HCT116 (cell line): ENCODE data around the gene PLCXD3. TPM values are rescaled to one million over a fixed set of nuclear protein-coding genes. Genes with fewer than 3 reads are reported as not detected.

Source experiments
- ATAC-seq: fragments of 200-7000 bp; cut with Tn5 transposase; 2 replicates; pipeline ENCODE4 v1.9.1; 2020; ENCODE audit warnings: mild to moderate bottlenecking, moderate library complexity
- BruUV-seq: library from RNA; stranded (reverse); fragments of 400-500 nt; replicated peaks from 2 replicates; lab custom pipeline; 2021; lab: Mats Ljungman, UMichigan
- CTCF ChIA-PET: fragments of 300-600 bp; sonication (Branson Sonifier 250); formaldehyde crosslinking; loops from one replicate; lab custom pipeline; 2021; ENCODE audit warnings: antibody characterized with exemption; lab: Charles Lee
- POLR2A ChIA-PET: fragments of 300-600, 350-600 bp; sonication (Branson Sonifier 250); formaldehyde crosslinking; loops from one replicate; lab custom pipeline; 2021; ENCODE audit warnings: antibody characterized with exemption; lab: Charles Lee
- RAD21 ChIA-PET, 2 experiments: fragments of 300-600 bp; sonication (Branson Sonifier 250); formaldehyde crosslinking; loops; one replicate each; lab custom pipeline; 2023; ENCODE audit warnings: low total read pairs in 2 of 2; ENCODE audit not compliant: uncharacterized antibody in 2 of 2, unreplicated experiment in 2 of 2, low non-redundant PET in 1 of 2; lab: Charles Lee
- DNase-seq: peaks from one replicate; pipeline ENCODE4 v3.0.0-alpha.2; 2010; ENCODE audit warnings: low read depth, low spot score
- H2AFZ ChIP-seq: fragments of 200-600 bp; shearing (Covaris generic), sonication (generic); 2 replicates; pipeline ENCODE4 v1.6.1; 2017; ENCODE audit warnings: low read depth, mixed run types, mixed read lengths, antibody characterized with exemption, low read length; ENCODE audit not compliant: poor library complexity, severe bottlenecking
- H3K27ac ChIP-seq: 2 replicates; pipeline ENCODE4 v1.5.1; 2012; ENCODE audit warnings: low read depth, low read length
- H3K27me3 ChIP-seq: fragments of 200-600 bp; sonication (generic); 2 replicates; pipeline ENCODE4 v1.6.1; 2016; ENCODE audit warnings: mixed run types, low read length, mixed read lengths; ENCODE audit not compliant: insufficient read depth
- H3K36me3 ChIP-seq, 2 experiments: fragments of 200-500 bp in 1 of 2; fragments of 200-600 bp in 1 of 2; sonication (Bioruptor generic) in 1 of 2; sonication (generic) in 1 of 2; 2 replicates each; pipeline versions ENCODE4 v1.5.1 to v1.6.1; 2014 to 2016; ENCODE audit warnings: low read length in 2 of 2, inconsistent platforms in 1 of 2, mixed read lengths in 1 of 2, mixed run types in 1 of 2; ENCODE audit not compliant: insufficient read depth in 2 of 2, control insufficient read depth in 1 of 2
- H3K4me1 ChIP-seq, 2 experiments: fragments of 200-600 bp in 1 of 2; sonication (generic) in 1 of 2; 2 replicates each; pipeline versions ENCODE4 v1.5.1 to v1.6.1; 2012 to 2017; ENCODE audit warnings: low read length in 2 of 2, inconsistent platforms in 1 of 2, mild to moderate bottlenecking in 1 of 2, mixed read lengths in 1 of 2, mixed run types in 1 of 2, moderate library complexity in 1 of 2; ENCODE audit not compliant: insufficient read depth in 2 of 2, control insufficient read depth in 1 of 2
- H3K4me2 ChIP-seq: fragments of 200-600 bp; sonication (generic); 2 replicates; pipeline ENCODE4 v1.6.1; 2017; ENCODE audit warnings: mixed run types, low read length, mixed read lengths
- H3K4me3 ChIP-seq, 2 experiments: fragments of 200-600 bp in 1 of 2; sonication (generic) in 1 of 2; replicated peaks in 1 of 2; 2 replicates each; pipeline ENCODE4 v1.5.1; 2011 to 2016; ENCODE audit warnings: low read length in 2 of 2, control low read depth in 1 of 2, low read depth in 1 of 2, mild to moderate bottlenecking in 1 of 2, mixed read lengths in 1 of 2, mixed run types in 1 of 2
- H3K79me2 ChIP-seq: fragments of 200-600 bp; sonication (generic); 2 replicates; pipeline ENCODE4 v1.6.1; 2017; ENCODE audit warnings: mild to moderate bottlenecking, mixed run types, low read length, moderate library complexity, mixed read lengths; ENCODE audit not compliant: insufficient read depth
- H3K9ac ChIP-seq: fragments of 200-600 bp; sonication (generic); 2 replicates; pipeline ENCODE4 v1.6.1; 2016; ENCODE audit warnings: low read length, mixed read lengths
- H3K9me2 ChIP-seq: fragments of 200-600 bp; sonication (generic), shearing (Covaris generic); 2 replicates; pipeline ENCODE4 v1.6.1; 2017; ENCODE audit warnings: mixed run types, mild to moderate bottlenecking, moderate library complexity; ENCODE audit not compliant: insufficient read depth
- H3K9me3 ChIP-seq, 2 experiments: fragments of 200-500 bp in 1 of 2; fragments of 200-600 bp in 1 of 2; sonication (Bioruptor generic) in 1 of 2; sonication (generic) in 1 of 2; 2 replicates each; pipeline ENCODE4 v1.6.1; 2014 to 2017; ENCODE audit warnings: low read length in 2 of 2, mixed read lengths in 2 of 2, inconsistent platforms in 1 of 2, low read depth in 1 of 2, mild to moderate bottlenecking in 1 of 2, mixed run types in 1 of 2, moderate library complexity in 1 of 2; ENCODE audit not compliant: control insufficient read depth in 1 of 2, insufficient read depth in 1 of 2
- H4K20me1 ChIP-seq: fragments of 200-600 bp; sonication (generic), shearing (Covaris generic); 2 replicates; pipeline ENCODE4 v1.6.1; 2017; ENCODE audit warnings: mixed run types, mild to moderate bottlenecking, moderate library complexity; ENCODE audit not compliant: insufficient read depth
- ATF3 ChIP-seq: IDR thresholded peaks from 2 replicates; pipeline ENCODE4 v1.6.1; 2012
- CEBPB ChIP-seq: IDR thresholded peaks from 2 replicates; pipeline ENCODE4 v1.6.1; 2012; ENCODE audit warnings: low read depth
- CTCF ChIP-seq, 3 experiments: fragments of 200-600 bp in 1 of 3; sonication (generic) in 1 of 3; IDR thresholded peaks in 2 of 3; conservative IDR thresholded peaks in 1 of 3; 2 replicates each; pipeline ENCODE4 v1.5.1; 2012 to 2017; ENCODE audit warnings: low read depth in 2 of 3, low read length in 2 of 3, antibody characterized with exemption in 1 of 3, borderline replicate concordance in 1 of 3, control low read depth in 1 of 3, mild to moderate bottlenecking in 1 of 3, mixed read lengths in 1 of 3, mixed run types in 1 of 3, moderate library complexity in 1 of 3; ENCODE audit not compliant: insufficient read depth in 1 of 3
- EGR1 ChIP-seq: IDR thresholded peaks from 2 replicates; pipeline ENCODE4 v1.6.1; 2012; ENCODE audit warnings: low read depth
- ELF1 ChIP-seq: IDR thresholded peaks from 2 replicates; pipeline ENCODE4 v1.6.1; 2012; ENCODE audit warnings: low read depth, borderline replicate concordance
- EZH2 ChIP-seq: fragments of 200-600 bp; sonication (generic); IDR thresholded peaks from 2 replicates; pipeline ENCODE4 v1.6.1; 2017; ENCODE audit warnings: antibody characterized with exemption, mixed run types
- EZH2phosphoT487 ChIP-seq: fragments of 200-600 bp; IDR thresholded peaks from 2 replicates; pipeline ENCODE4 v1.6.1; 2018; ENCODE audit warnings: antibody characterized with exemption, borderline replicate concordance
- FOSL1 ChIP-seq: IDR thresholded peaks from 2 replicates; pipeline ENCODE4 v1.6.1; 2012; ENCODE audit warnings: low read depth
- POLR2A ChIP-seq: IDR thresholded peaks from 2 replicates; pipeline ENCODE4 v1.7.0; 2011; ENCODE audit warnings: borderline replicate concordance; ENCODE audit not compliant: insufficient read depth, insufficient read length; ENCODE audit errors: extremely low read depth
- POLR2AphosphoS5 ChIP-seq: IDR thresholded peaks from 2 replicates; pipeline ENCODE4 v1.6.1; 2011; ENCODE audit warnings: mild to moderate bottlenecking, low read depth, low read length, moderate library complexity
- RAD21 ChIP-seq: IDR thresholded peaks from 2 replicates; pipeline ENCODE4 v1.6.1; 2012; ENCODE audit warnings: low read depth, mild to moderate bottlenecking
- REST ChIP-seq: IDR thresholded peaks from 2 replicates; pipeline ENCODE4 v1.6.1; 2012; ENCODE audit warnings: low read depth
- SIN3A ChIP-seq: IDR thresholded peaks from 2 replicates; pipeline ENCODE4 v1.6.1; 2012; ENCODE audit warnings: low read depth
- SP1 ChIP-seq: IDR thresholded peaks from 2 replicates; pipeline ENCODE4 v1.6.1; 2012; ENCODE audit warnings: low read depth
- SRF ChIP-seq: IDR thresholded peaks from 2 replicates; pipeline ENCODE4 v1.6.1; 2012; ENCODE audit warnings: low read depth
- YY1 ChIP-seq: IDR thresholded peaks from 2 replicates; pipeline ENCODE4 v1.6.1; 2011; ENCODE audit warnings: low read length, low read depth, moderate library complexity, mild to moderate bottlenecking; ENCODE audit not compliant: insufficient replicate concordance; ENCODE audit errors: extremely low read depth
- ZNF274 ChIP-seq: fragments of 200-500 bp; sonication (Bioruptor generic); IDR thresholded peaks from 2 replicates; pipeline ENCODE4 v1.6.1; 2014; ENCODE audit warnings: mild to moderate bottlenecking, low read depth, low read length, inconsistent platforms
- intact Hi-C: fragments of 100-400 bp; cut with micrococcal nuclease; formaldehyde crosslinking; loops from 2 replicates; pipeline ENCODE4 v1.10.0; 2022
- total RNA-seq: library from RNA; stranded (reverse); gene quantifications from one replicate; pipeline ENCODE4 v1.2.1, GENCODE V29; 2021; ENCODE audit not compliant: unreplicated experiment
- TF ChIP-seq, protein P1 (sequence below): IDR thresholded peaks from 2 replicates; pipeline ENCODE4 v1.6.1; 2011; ENCODE audit warnings: mild to moderate bottlenecking, low read length, moderate library complexity; ENCODE audit not compliant: insufficient replicate concordance; ENCODE audit errors: extremely low read depth

The PLCXD3 gene
- total RNA-seq, 1 experiment from 2014 or later, result not detected

DNA sequence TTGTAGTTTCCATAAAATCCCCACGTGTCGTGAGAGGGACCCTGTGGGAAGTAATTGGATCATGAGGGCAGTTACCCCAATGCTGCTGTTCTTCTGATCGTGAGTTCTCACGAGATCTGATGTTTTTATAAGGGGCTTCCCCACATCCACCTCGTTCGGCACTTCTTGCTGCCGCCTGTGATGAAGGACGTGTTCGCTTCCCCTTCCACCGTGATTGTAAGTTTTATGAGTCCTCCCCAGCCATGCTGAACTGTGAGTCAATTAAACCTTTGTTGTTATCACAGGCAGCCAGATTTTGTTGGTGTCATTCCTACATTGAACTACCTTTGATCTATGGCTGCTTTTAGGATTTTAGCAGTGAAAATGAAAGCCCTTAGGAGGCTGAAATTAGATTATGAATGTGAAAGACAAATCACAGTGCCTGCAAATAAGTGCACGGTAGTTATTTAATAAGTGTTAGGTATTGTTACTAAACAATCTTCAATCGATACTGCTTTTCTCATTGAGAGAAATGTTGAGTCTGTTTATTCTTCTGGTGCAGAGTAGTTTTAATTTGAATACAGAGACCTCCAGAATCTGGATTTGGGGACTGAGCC lies 229.1 kb downstream of the PLCXD3 start:
- ChIA-PET POLR2A (no interaction called here), CTCF (no interaction called here)
- H3K27ac ChIP-seq, result no peak overlapping the region
- BruUV-seq, result no TSS peak
- no peak for DNase-seq
- H3K4me1 ChIP-seq, result no peaks in the 10 kb centered on the region
- no peaks in the 10 kb centered on the region for H4K20me1 ChIP-seq
- no peak overlapping the region for H2AFZ ChIP-seq
- TF ChIP-seq REST (no peak), FOSL1 (no peak), ATF3 (no peak), YY1 (no peak), POLR2AphosphoS5 (no peak), SRF (no peak), ZNF274 (no peak), ELF1 (no peak), CTCF (IDR thresholded peaks at IDR 0.05 in 2 of 3, conservative IDR thresholded peaks at IDR 0.05 in 1 of 3; ENCODE audit: borderline replicate concordance in 1 of 3, insufficient read depth in 1 of 3, low read depth in 2 of 3, low read length in 2 of 3) (no peak), SIN3A (no peak), CEBPB (no peak), EZH2 (no peak), POLR2A (no peak), EZH2phosphoT487 (no peak), SP1 (no peak), EGR1 (no peak), RAD21 (no peak)
- TF ChIP-seq, protein P1, sequence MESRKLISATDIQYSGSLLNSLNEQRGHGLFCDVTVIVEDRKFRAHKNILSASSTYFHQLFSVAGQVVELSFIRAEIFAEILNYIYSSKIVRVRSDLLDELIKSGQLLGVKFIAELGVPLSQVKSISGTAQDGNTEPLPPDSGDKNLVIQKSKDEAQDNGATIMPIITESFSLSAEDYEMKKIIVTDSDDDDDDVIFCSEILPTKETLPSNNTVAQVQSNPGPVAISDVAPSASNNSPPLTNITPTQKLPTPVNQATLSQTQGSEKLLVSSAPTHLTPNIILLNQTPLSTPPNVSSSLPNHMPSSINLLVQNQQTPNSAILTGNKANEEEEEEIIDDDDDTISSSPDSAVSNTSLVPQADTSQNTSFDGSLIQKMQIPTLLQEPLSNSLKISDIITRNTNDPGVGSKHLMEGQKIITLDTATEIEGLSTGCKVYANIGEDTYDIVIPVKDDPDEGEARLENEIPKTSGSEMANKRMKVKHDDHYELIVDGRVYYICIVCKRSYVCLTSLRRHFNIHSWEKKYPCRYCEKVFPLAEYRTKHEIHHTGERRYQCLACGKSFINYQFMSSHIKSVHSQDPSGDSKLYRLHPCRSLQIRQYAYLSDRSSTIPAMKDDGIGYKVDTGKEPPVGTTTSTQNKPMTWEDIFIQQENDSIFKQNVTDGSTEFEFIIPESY, result no peak
- TF ChIP-seq, all 23 proteins: peak for 0
- H3K27me3 ChIP-seq, result no peaks in the 10 kb centered on the region
- intact Hi-C loops, result no loop called here
- no peaks in the 10 kb centered on the region for H3K9me3 ChIP-seq
- no peak overlapping the region for H3K9ac ChIP-seq
- no peak overlapping the region for H3K4me2 ChIP-seq
- H3K36me3 ChIP-seq, result no peaks in the 10 kb centered on the region
- ATAC-seq, result no peak
- no peak overlapping the region for H3K4me3 ChIP-seq
- H3K9me2 ChIP-seq, result no peaks in the 10 kb centered on the region
- RAD21 ChIA-PET, result no interaction called here
- no peaks in the 10 kb centered on the region for H3K79me2 ChIP-seq
